HG02943 (cell line): ENCODE data around the gene AKNAD1.

Experiments
- ATAC-seq: cut with Tn5 transposase; IDR thresholded peaks from one replicate; pipeline ENCODE4 v1.9.1; 2021; ENCODE audit warnings: mild to moderate bottlenecking, low read depth, moderate library complexity; ENCODE audit not compliant: unreplicated experiment

AKNAD1 gene

GRCh38 chr1:108832929-108833328 is 24.0 kb downstream of the AKNAD1 start:
- no peak for ATAC-seq

- no peak for ATAC-seq
Measured at GRCh38 chr1:108831225-108831624, 25.7 kb downstream of the AKNAD1 start.

GRCh38 chr1:108830119-108831008 is 26.5 kb downstream of the AKNAD1 start:
- no peak for ATAC-seq

- no peak for ATAC-seq
Measured at GRCh38 chr1:108829498-108829916, 27.4 kb downstream of the AKNAD1 start.

- ATAC-seq, result no peak
Measured at GRCh38 chr1:108828074-108828961, 28.6 kb downstream of the AKNAD1 start.

GRCh38 chr1:108826081-108826635 is 30.7 kb downstream of the AKNAD1 start:
- ATAC-seq, result no peak

- no peak for ATAC-seq
Measured at GRCh38 chr1:108824051-108824450, 32.8 kb downstream of the AKNAD1 start.

- no peak for ATAC-seq
Measured at GRCh38 chr1:108823632-108824031, 33.3 kb downstream of the AKNAD1 start.

GRCh38 chr1:108819878-108820277 is 37.0 kb downstream of the AKNAD1 start:
- no peak for ATAC-seq

- no peak for ATAC-seq
Measured at GRCh38 chr1:108817811-108818210, 39.1 kb downstream of the AKNAD1 start.

- no peak for ATAC-seq
Measured at GRCh38 chr1:108817016-108817415, 39.9 kb downstream of the AKNAD1 start.

GRCh38 chr1:108816049-108816893 is 40.6 kb downstream of the AKNAD1 start:
- ATAC-seq, result no peak

GRCh38 chr1:108815566-108815965 is 41.3 kb downstream of the AKNAD1 start:
- no peak for ATAC-seq

- no peak for ATAC-seq
Measured at GRCh38 chr1:108814343-108815125, 42.4 kb downstream of the AKNAD1 start.

- ATAC-seq, result no peak
Measured at GRCh38 chr1:108813326-108813725, 43.6 kb downstream of the AKNAD1 start.

GRCh38 chr1:108811611-108812010 is 45.3 kb downstream of the AKNAD1 start:
- no peak for ATAC-seq

- ATAC-seq, result no peak
Measured at GRCh38 chr1:108808438-108808837, 48.5 kb downstream of the AKNAD1 start.

- ATAC-seq, result no peak
Measured at GRCh38 chr1:108803548-108803947, 53.3 kb downstream of the AKNAD1 start.

GRCh38 chr1:108801101-108801500 is 55.8 kb downstream of the AKNAD1 start:
- no peak for ATAC-seq
